HG02852 (cell line): ENCODE data around the gene PARL.

Experiments used
- ATAC-seq: cut with Tn5 transposase; IDR thresholded peaks from one replicate; pipeline ENCODE4 v1.9.1; 2021; ENCODE audit warnings: mild to moderate bottlenecking, moderate library complexity; ENCODE audit not compliant: unreplicated experiment

Gene PARL

DNA sequence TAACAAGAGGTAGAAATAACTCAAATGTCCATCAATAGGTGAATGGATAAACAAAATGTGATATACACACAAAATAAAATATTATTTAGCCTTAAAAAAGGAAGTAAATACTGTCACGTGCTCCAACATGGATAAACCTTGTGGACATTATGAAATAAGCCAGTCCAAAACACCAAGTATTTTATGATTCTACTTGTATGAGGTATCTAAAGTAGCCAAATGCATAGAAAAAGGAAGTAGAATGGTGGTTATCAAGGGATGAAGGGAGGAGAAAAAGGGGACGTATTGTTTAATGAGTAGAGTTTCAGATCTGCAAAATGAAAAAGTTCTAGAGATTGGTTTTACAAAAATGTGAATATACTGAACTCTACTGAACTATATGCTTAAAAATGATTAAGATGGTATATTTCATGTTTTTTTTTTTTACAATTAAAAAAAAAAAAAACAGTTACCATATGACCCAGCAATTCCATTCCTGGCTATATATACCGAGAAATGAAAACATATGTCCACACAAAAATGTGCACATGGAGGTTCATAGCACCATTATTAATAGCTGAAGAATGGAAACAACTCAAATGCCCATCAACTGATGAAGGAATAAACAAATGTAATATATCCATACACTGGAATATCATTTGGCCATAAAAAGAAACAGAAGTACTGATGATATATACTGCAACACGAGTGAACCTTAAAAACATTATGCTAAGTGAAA, 30.2 kb downstream of the PARL start:
- ATAC-seq: no peak

DNA sequence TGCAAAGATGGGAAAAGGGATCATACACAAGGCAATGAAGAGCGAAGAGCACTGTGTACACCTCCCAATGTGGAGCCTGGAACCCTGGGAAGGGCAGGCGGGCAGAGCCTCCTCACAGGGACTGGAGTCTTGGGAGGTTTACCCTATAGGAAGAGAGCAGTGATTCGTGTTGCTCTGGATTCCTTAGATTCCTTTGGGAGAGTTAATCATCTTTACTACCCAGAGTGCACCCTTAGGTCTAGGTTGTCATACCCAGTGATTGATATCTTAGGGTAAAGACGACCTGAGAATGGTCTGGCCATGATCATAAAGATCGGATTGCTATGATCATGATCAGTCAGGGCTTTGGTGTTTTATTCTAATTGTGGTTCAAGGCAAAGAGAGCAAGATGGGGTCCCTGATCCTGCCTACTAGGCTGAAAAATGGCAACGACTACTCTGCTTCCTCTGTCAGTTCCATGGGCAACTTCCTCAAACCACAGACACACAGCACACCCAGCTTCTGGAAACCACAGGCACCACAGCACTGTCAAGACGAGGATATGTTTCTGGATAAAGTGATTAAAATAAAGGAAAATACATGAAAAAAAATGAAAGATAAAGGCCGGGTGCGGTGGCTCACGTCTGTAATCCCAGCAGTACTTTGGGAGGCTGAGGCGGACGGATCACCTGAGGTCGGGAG, 38.9 kb downstream of the PARL start:
- ATAC-seq: no peak

DNA sequence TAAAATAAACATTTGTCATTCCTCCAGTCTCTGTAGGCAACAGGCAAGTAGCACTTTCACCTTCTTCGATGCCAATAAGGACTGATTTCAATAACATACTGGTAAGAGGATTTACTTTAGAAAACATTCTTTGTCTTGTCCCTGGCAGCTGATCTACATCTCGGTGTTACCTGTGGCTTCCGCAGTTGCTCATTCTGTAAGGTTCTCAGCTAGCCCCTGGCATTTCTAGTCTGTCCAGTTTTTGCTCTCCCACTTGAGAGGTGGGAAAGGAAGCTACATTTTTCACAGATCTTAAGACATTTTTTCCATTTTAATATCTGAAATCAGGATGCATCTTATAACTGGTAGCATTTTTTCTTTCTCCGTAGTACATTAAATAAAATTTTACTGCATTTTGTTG, 39.6 kb downstream of the PARL start:
- ATAC-seq: no peak

DNA sequence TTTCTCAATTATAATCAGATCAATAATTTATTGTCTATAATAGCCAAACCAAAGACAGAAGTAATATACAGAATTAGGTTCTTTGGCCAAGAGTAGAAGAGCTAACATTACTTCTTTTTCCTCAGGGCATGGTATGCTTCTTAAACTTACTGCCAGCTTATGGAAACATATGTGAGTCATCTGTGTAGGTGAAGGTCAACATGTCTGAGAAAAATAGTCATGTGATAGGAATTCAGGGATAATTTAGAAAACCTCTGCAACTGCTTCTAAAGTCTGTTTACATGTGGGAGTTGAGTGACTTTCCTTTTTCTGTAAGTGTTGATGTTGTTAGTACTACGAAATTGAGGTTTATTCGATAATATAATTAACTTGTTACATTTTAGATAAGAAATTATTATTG, 40.1 kb downstream of the PARL start:
- ATAC-seq: no peak

DNA sequence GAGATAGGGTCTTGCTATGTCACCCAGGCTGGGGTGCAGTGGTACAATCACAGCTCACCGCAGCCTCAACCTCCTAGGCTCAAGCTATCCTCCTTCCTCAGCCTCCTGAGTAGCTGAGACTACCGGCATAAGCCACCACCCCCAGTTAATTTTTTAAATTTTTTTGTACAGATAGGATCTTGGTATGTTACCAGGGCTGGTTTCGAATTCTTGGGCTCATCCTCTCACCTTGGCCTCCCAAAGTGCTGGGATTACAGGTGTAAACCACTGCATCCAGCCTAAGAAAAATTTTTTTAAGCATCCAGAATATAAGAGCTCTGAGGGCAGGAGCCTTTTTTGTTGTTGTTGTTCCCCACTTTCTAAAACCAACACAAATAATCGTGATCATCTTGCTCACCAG, 44.9 kb downstream of the PARL start:
- ATAC-seq: no peak

DNA sequence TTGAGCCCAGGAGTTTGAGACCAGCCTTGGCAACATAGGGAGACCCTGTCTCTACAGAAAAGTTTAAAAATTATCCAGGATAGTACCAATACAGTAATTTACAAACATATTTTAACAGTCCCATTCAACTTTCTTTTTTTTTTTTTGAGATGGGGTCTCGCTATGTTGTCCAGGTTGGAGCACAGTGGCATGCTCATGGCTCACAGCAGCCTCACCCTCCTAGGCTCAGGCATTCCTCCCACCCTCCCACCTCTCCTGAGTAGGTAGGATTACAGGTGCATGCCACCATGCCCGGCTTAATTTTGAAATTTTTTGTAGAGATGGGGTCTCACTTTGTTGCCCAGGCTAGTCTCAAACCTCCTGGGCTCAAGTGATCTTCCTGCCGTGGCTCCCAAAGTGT, 46.8 kb downstream of the PARL start:
- ATAC-seq: no peak

DNA sequence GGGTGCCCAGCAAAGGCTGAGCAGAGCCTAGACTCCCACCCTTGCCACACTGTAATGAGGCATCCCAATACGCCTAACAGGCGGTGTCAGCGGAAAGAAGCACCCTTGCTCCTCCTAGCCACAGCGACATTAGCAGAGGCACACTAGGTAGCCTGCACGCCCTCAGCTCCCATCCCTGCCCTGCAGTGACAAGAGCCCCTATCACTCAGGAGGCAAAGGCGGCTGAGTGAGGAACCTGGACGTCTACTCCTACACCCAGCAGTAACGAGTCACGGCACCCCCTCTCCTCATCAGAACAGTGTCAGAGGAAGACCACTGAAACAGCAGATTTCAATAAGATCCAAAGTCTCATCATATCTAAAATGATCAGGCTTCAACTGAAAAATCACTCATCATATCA, 47.3 kb downstream of the PARL start:
- ATAC-seq: no peak

DNA sequence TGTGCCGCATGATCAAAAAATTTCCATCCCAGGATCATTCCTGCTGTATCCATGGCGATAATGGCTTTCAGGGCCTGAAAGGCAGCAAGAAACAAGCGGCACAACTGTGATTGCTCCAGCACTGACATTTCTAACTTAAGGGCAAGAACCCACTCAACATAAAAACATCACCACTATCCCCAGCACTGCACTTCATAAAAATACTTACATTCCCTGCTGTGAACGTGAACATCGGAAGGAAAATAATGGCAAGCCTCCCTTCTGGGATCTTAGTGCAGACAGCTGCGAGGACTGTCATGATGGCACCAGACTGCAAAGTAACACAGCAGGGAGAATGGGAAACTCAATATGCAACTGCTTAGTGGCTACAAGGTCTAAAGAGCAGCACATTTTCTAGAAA, 51.2 kb downstream of the PARL start:
- no peak for ATAC-seq

DNA sequence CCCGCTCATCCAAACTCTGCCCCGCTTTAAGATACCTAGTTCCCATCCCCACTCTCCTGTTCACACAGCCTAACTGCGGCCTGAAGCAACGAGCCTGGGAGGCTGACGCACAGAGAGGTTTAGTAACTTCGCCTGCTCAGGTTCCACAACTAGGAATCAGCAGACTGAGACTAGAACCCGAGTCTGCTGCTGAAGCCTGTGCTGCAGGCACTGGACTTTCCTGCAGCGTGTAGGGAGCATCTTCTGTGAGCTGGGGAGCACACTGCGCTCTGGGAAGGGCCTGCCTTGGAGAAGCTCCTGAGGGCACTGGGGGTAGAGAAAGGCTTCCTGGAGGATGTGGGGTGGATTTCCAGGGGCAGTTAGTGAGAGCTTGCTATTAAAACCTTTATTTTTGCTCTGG, 54.5 kb downstream of the PARL start:
- ATAC-seq: no peak

DNA sequence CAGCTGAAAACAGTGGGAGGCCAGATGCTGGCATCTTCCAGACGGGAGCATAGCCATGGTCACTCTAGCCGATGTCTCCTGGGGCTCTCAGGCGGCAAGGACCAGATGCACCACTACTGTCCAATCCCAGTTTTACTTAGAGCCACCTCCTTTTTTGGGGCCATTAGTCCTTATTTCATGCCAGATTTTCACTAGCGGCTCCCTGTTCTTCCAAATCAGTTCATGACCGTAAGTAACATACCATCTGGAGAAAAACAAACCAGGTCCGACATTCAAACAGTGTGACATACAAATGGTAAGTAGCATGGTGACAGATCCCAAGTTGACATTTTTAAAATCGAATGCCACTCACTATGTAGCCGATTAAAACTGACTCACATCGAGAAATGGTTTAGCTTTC, 55.2 kb downstream of the PARL start:
- no peak for ATAC-seq

DNA sequence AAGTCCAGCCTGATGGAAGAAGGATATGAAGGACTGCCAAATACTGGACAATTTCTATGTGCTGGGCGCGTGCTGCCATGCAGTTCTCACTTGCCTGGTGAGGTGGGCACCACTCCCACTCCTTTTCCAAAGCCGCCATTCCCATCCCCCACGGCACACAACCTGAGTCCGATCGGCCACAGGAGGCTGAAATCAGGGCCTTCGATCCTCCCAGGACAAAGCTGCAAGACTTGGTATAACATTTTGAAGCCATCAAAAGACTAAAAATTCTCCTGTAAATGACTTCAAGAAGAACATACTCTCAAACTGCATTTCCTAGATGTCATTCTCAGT, 56.2 kb downstream of the PARL start:
- ATAC-seq: no peak

DNA sequence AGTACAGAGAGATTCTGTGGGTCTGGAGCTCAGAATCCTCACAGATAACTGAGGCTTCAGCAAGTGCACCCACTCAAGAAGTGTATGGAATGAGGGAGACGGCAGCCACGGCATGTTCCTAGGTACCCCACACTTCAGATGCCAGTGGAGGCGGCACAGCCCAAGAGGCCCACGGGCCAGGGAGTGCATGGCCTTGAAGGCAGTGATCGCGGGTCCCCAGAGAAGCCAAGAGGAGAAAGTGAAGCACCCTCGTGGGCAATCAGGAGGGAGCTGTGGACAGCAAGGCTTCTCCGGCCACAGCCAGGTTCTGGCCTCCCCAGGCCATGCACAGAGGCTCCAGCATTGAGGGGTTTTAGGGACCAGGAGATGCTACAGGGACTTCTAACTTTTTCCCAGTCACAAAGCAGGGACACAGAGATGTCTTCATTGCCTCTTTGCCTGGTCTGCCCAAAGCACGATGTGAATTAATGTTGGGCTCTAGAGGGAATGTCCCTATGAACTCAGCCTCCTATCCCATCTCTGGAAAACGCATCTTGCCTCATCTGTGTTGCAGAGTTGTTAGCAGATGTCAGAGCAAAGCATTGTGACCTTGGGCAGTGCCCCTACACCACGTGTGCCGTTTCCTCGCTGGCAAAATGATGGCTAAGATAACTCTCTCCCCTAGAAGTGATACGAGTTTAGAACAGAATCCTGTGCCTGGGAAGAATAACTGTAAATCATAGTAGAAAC, 56.7 kb downstream of the PARL start:
- ATAC-seq: no peak

DNA sequence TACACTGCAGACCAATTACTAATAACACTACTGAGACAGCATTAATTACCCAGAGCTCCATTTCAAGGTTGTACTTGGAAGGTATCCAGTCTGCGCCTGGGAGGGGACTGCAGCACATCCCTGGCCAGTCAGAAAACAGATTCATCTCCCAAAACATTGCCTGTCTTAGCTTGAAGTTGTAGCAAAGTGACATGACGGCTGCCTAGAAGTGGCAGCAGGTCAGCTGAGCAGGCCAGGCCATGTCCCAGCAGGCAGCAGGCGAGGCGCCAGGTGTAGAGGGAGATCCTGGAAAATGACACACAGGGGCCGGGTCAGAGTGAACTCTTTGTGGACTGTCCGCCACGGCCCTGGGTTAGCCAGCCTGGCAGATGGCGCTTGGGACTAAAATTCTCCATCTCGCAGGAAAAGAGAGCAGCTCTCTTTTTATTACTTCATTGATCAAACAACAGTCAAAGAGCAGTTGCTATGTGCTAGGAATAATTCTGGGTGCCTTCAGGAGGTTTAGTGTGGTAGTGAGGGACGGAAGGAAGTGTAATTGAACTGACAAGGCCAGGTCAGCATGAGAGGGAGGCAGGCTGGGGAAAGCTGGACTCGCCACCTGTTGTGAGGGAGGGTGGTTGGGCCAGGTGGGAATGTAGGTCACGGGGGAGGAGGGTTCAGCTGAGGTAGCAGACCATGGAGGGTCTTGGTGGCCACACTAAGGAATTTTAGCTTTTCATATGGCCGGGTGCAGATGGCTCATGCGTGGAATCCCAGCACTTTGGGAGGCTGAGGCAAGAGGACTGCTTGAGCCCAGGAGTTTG, 58.0 kb downstream of the PARL start:
- no peak for ATAC-seq

DNA sequence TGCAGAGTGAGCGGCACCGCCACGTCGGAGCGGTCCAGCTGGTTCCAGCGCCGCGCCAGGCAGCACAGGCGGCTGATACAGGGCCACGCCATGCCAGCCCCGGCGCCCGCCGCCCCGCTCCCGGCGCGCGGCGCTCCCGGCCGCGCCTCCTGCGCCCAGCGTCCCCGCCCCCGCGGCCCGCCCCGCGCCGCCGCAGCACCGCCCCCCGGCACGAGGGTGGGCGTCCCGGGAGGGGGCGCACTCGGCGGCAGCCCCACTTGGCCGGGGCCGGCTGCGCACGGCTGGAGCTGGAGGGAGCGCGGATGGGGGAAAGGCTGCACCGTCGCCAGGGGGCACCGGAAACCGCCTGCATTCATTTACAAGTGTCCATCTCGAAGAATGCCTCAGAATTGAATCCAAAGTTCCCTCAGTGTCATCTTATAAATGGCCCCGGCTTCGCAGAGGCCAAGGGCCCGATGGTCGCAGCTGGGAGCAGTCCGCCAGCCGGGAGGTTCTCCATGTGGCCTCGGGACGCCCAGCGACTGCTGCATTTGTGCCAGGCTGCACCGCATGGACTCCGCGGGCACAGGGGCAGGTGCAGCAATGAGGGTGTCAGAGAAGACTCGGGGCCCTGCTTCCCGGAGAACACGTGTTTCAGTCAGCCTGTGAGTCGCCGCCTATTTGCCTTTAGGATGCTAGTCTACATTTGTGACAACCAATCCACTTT, 59.1 kb downstream of the PARL start, which contains the start of gene MAP6D1:
MAP6D1 (minus strand) TSS at position 122 of the 706 bp plus-strand sequence; CDS start at position 92, 30 bp downstream.
- peak; percentile 63 for ATAC-seq

DNA sequence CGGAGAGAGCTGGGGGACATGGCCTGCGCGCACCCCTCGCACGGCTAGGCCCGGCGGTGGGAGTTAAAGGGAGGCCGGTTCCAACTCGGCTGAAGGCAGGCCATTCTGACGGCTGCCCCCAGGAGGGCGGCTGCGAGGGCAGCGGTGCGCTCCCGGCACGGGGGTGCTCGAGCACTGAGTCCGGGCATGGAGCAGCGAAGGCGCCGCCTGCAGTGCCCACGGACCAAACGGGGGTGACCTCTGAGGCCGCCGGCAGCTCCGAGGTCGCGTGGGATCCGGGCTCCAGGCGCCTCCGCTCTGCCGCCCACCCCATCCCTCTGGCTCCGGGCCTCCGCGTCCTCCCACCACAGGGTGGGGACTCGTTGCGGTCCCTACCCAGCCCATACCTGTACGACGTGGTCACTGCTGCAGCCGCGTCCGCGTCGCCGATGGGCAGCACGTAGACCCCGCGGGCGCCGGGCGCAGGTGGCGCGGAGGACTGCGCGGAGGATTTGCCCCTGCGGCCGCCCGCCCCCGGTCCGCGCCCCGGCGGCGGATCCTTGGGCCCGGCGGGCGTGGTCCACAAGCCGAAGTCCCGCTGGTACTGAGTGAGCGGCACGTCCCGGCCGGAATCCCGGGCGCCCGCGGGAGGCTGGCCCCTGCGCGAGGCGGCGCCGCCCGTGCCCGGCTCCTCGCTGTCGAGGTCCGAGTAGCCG, 59.8 kb downstream of the PARL start:
- peak; percentile 40 for ATAC-seq

DNA sequence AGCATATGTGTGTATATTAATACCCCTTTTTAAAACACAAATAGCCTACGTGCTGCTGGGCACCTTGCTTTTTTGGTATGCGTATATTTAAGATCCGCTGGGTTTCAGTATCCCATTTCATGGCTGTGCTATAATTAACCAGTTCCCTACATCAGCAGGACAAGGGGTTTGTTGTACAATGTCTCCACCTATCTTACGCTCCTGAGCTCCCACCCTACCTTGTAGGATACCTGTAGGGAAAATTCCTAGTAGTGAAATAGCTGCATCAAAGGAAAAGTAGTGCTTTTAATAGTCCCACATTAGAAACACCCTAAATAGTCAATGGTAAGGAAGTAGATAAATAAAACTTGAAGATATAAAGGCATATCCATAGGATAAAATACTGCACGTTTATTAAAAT, 60.7 kb downstream of the PARL start:
- ATAC-seq: no peak

DNA sequence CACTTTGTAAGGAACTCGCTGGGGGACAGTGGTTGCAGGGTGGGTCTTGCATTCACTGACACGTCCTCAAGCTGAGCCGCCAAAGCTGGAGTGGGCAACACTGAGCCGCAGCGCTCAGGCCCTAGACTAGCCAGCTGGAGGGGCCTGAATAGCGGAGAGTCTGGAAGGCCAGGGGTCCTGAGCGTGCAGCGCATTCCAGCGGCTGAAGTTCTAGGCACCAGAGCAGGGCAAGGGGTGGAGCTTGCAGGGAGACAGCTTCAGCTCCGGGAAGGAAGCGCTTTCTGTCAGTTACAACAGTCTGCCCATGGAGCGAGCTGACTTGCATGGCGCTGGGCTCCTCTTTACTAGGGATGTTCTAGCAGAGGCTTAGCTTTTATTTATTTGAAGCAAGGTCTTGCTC, 62.0 kb downstream of the PARL start:
- no peak for ATAC-seq

DNA sequence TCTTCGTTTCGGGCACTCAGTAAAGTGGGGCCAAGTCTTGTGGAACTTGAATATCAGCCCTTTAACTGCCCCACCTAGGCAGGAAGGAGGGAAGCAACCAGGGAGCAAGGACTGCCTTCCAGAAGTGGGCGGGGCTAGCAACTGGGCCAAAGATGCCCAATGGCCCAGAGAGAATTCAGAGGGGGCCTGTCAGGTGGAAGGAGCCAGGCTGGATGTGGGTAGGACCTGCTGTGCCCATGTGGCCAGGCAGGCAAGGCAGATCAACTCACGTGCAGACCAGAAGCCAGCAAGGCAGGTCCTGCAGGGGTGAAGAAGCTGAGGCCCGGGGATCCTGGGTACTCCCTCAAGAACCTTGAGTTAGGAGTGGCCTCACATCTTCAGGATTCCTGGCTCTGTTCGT, 64.8 kb downstream of the PARL start:
- no peak for ATAC-seq

DNA sequence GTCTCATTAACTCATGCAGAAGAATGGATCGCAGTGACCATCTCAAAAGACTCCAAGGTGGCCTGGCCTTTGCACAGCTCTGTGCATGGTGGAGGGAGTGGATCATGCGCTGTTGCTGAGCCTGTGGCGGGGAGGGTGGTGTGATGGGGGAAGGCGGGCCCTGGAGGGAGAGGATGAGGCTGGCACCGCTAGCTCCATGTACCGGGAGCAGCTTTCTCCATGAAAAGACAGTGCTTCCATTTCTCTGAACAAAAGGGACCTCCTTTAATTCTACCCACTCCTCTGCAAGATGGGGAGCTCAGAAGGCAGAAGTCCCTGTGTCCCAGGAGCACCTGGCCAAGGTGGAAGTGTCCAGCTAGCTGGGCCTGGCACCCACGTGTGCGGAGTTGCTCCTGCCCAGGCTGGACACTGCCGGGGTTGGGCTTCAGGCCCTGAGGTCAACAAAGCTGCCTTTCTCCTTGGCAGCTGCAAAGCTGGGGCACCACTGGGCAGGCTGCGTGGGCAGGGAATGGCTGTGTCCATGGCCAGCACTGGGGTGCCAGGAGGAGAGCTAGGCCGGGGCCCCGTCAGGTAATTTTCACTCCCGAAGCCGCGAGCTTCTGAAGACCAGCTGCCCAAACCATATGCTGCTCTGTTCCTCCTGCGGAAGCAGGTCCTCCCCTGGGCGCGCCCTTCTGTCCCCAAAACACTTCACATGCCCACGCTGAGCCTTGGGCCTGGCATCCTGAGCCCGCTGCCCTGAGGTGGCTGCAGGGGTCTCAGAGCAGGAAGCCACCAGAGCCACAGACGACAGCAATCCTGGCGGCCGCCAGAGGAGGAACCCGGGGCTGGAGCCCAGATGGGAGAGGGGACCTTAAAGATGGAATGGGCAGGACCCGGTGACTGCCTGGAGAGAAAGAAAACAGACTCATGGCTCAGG, 65.7 kb downstream of the PARL start:
- no peak for ATAC-seq
